A673 (cell line): ENCODE results near the gene ABCB8. TPM values are rescaled to one million over a fixed set of nuclear protein-coding genes. Genes with fewer than 3 reads are reported as not detected.
A peak's percentile ranks its signal among the peaks of the same experiment; 100 is the strongest.

Experiments
- BruUV-seq: library from RNA; stranded (reverse); fragments of 400-500 nt; replicated peaks from 2 replicates; lab custom pipeline; 2021; lab: Mats Ljungman, UMichigan
- CTCF ChIA-PET: fragments of 300-600 bp; sonication (Branson Sonifier 250); formaldehyde crosslinking; loops from one replicate; lab custom pipeline; 2022; ENCODE audit warnings: antibody characterized with exemption; lab: Charles Lee
- POLR2A ChIA-PET: fragments of 300-600 bp; sonication (Branson Sonifier 250); formaldehyde crosslinking; loops from one replicate; lab custom pipeline; 2022; ENCODE audit warnings: antibody characterized with exemption; ENCODE audit not compliant: low non-redundant PET; lab: Charles Lee
- DNase-seq: peaks from one replicate; pipeline ENCODE4 v3.0.0-alpha.2; 2015; ENCODE audit warnings: low spot score
- H3K27ac ChIP-seq: fragments of 200-600 bp; sonication (generic); 2 replicates; pipeline ENCODE4 v1.5.1; 2016; ENCODE audit warnings: mixed run types, low read depth, mild to moderate bottlenecking, mixed read lengths, antibody characterized with exemption, low read length; ENCODE audit not compliant: poor library complexity, severe bottlenecking
- H3K27me3 ChIP-seq: fragments of 200-600 bp; sonication (generic); replicated peaks from 2 replicates; pipeline ENCODE4 v1.6.1; 2017; ENCODE audit warnings: mixed run types, low read depth, mild to moderate bottlenecking, mixed read lengths, antibody characterized with exemption, low read length; ENCODE audit not compliant: insufficient read depth, poor library complexity
- H3K36me3 ChIP-seq: fragments of 200-600 bp; sonication (generic); 2 replicates; pipeline ENCODE4 v1.6.1; 2016; ENCODE audit warnings: mixed run types, mild to moderate bottlenecking, mixed read lengths, antibody characterized with exemption, low read length; ENCODE audit not compliant: insufficient read depth, poor library complexity, severe bottlenecking
- H3K4me1 ChIP-seq: fragments of 200-600 bp; sonication (generic); 2 replicates; pipeline ENCODE4 v1.6.1; 2017; ENCODE audit warnings: mixed run types, mild to moderate bottlenecking, mixed read lengths, antibody characterized with exemption, low read length; ENCODE audit not compliant: insufficient read depth, poor library complexity, severe bottlenecking
- H3K4me3 ChIP-seq: fragments of 200-600 bp; sonication (generic); 2 replicates; pipeline ENCODE4 v1.5.1; 2016; ENCODE audit warnings: low read depth, mixed run types, mild to moderate bottlenecking, mixed read lengths, low read length; ENCODE audit not compliant: poor library complexity, severe bottlenecking
- H3K9me3 ChIP-seq: fragments of 200-600 bp; sonication (generic); 2 replicates; pipeline ENCODE4 v1.6.1; 2016; ENCODE audit warnings: mixed run types, low read depth, mild to moderate bottlenecking, mixed read lengths, antibody characterized with exemption, low read length; ENCODE audit not compliant: poor library complexity, severe bottlenecking
- EZH2 ChIP-seq: fragments of 200-600 bp; sonication (generic); IDR thresholded peaks from 2 replicates; pipeline ENCODE4 v1.6.1; 2017; ENCODE audit warnings: borderline replicate concordance, low read depth, mild to moderate bottlenecking, mixed read lengths, antibody characterized with exemption, low read length; ENCODE audit not compliant: poor library complexity, severe bottlenecking
- intact Hi-C: fragments of 100-400 bp; cut with micrococcal nuclease; formaldehyde crosslinking; loops from one replicate; pipeline ENCODE4 v1.10.0; 2022; ENCODE audit not compliant: unreplicated experiment
- total RNA-seq: library from RNA; stranded (reverse); gene quantifications from 2 replicates; pipeline ENCODE4 v1.2.3, GENCODE V29; 2021
- TF ChIP-seq, protein P1 (sequence below): fragments of 300-800, 200-600 bp; sonication (generic); conservative IDR thresholded peaks from 2 replicates; pipeline ENCODE4 v1.5.1; 2017; ENCODE audit warnings: low read depth, mild to moderate bottlenecking, antibody characterized with exemption, low read length, moderate library complexity, mixed read lengths

Gene ABCB8
- total RNA-seq, 1 experiment from 2014 or later, result 50.9 TPM

DNA sequence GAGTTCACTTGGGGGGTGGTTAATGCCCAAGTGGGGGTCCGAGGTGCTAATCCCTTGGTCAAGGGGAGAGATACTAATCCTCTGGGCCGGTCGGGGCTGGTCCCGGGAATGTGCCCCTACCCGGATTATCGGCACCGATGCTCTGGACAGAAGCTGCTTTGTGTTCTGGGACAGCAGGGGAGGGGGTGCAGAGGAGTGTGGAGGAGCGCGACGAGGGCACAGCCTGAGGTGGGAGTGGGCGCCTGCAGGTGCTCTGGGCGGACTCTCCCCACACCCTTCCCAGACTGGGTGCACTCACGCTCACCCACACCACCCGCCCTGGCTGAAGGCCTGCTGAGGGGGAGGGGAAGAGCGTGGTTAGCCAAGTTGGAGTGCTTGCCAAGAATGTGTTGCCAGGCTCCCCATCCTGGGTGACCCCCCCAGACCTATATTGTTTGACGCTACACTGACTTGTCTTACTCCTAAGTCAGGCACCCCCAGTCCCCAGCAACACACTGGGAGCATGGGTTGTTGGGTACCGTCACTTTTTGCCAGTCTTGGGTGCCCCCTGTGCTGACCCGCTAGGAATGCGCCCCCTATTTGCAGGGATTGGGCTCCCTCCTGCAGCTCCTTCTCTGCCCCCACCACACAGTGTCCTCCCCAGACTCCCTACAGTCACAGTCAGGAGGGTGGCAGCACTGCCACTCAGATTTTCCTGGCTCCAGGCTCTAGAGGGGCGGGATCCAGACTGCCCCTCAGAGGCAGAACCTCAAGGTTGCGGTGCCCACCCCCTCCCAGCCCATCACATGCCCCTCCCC, 32.4 kb downstream of the ABCB8 start:
- no peaks in the 10 kb centered on the region for H3K9me3 ChIP-seq
- TF ChIP-seq, protein P1, sequence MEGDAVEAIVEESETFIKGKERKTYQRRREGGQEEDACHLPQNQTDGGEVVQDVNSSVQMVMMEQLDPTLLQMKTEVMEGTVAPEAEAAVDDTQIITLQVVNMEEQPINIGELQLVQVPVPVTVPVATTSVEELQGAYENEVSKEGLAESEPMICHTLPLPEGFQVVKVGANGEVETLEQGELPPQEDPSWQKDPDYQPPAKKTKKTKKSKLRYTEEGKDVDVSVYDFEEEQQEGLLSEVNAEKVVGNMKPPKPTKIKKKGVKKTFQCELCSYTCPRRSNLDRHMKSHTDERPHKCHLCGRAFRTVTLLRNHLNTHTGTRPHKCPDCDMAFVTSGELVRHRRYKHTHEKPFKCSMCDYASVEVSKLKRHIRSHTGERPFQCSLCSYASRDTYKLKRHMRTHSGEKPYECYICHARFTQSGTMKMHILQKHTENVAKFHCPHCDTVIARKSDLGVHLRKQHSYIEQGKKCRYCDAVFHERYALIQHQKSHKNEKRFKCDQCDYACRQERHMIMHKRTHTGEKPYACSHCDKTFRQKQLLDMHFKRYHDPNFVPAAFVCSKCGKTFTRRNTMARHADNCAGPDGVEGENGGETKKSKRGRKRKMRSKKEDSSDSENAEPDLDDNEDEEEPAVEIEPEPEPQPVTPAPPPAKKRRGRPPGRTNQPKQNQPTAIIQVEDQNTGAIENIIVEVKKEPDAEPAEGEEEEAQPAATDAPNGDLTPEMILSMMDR, result peak; percentile 37; the same call in 1 of the 2 replicates
- no peak for TF ChIP-seq EZH2
- no peaks in the 10 kb centered on the region for H3K27me3 ChIP-seq
- peak; percentile 63 for DNase-seq
- POLR2A ChIA-PET, result interaction anchor here (0.5 kb wide), 1 partner anchor 734 kb away, joined by 3 read pairs; no protein-coding TSS in a partner anchor
- no TSS peak for BruUV-seq
- H3K4me1 ChIP-seq, result peaks cover 34% of the 10 kb centered on the region
- intact Hi-C loops, result no loop called here
- peak overlapping the region; percentile 99 for H3K4me3 ChIP-seq
- CTCF ChIA-PET, result interaction anchor here (0.5 to 1.0 kb wide), 2 partner anchors 15 to 32 kb away, joined by 3 to 6 read pairs; partner anchors contain the start of gene ABCB8
- peaks cover 10% of the 10 kb centered on the region for H3K36me3 ChIP-seq
- H3K27ac ChIP-seq, result peak overlapping the region; percentile 78

DNA sequence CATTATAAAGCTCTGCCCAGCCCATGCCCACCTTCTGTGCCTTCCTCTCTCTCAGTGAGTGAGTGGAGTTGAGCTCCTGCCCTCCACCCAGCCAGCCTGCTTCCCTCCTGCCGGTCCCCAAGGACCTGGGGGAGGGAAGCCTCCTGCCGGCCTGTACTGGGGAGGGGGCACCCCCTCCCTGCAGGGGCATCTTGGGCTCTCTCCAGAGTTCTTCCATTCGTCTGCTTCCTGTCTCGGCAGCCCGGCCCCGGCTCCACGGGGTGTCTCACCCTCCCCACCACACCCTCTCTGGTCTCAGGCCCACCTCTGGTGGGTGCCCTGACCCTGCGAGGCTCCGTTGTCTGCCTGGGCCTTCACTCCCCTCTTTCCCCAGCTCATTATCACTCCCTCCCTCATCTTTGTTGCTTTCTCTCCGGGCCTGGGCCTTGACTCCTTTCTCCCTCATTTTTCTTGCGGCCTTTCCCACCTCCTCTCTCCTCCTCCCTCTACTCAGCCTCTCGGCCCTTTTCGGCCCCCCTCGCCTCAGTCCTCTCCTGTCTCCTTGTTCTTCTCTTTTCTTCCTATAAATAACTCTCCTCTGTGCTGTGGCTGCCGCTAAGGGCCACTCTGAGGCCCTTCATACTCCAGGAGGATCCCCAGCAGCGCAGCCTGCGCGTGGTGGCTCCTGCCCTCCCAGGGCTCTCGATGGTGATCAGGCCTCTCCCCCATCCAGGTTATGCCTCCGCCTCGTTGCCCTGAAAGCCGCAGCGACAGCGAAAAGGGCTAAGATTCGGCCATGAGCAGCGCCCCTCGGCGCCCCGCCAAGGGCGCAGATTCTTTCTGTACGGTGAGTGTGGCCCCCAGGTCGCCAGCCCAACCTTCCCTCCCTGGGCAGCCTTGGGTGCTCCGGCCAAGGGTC, 33.2 kb downstream of the ABCB8 start:
- no TSS peak for BruUV-seq
- ChIA-PET POLR2A (no interaction called here), CTCF (no interaction called here)
- intact Hi-C loops, result no loop called here
- Histone ChIP-seq H3K4me3 (peak overlapping the region; percentile 99), H3K9me3 (no peaks in the 10 kb centered on the region), H3K36me3 (peaks cover 16% of the 10 kb centered on the region), H3K4me1 (peaks cover 34% of the 10 kb centered on the region), H3K27me3 (no peaks in the 10 kb centered on the region), H3K27ac (peak overlapping the region; percentile 78)
- TF ChIP-seq, protein P1, result no peak
- no peak for TF ChIP-seq EZH2
- DNase-seq, result no peak

DNA sequence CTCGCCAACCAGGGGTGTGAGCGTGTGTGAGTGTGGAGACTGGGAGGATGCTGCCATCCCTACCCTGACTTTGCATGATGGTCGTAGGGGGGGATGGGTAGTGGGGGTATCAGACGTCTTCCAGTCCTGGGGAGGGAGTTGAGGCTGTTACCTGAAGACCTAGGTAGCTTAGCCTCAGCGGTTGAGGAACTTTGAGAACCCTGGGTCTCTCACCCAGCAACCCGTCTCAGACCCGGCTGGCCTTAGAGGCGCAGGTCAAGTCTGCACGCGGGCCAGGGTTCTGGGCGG, 33.8 kb downstream of the ABCB8 start:
- no TSS peak for BruUV-seq
- H3K27me3 ChIP-seq, result no peaks in the 10 kb centered on the region
- H3K4me1 ChIP-seq, result peaks cover 30% of the 10 kb centered on the region
- no peaks in the 10 kb centered on the region for H3K9me3 ChIP-seq
- peaks cover 21% of the 10 kb centered on the region for H3K36me3 ChIP-seq
- ChIA-PET CTCF (no interaction called here), POLR2A (no interaction called here)
- DNase-seq, result no peak
- peak overlapping the region; percentile 78 for H3K27ac ChIP-seq
- H3K4me3 ChIP-seq, result no peak overlapping the region
- intact Hi-C loops, result no loop called here
- TF ChIP-seq, protein P1, result no peak
- TF ChIP-seq EZH2, result no peak
